GM12878 (cell line): Measurements from ENCODE around the gene MBD3L2.

Experiments
- CHD4 ChIP-seq: fragments of 200-600 bp; sonication (generic); IDR thresholded peaks from 2 replicates; pipeline ENCODE4 v1.6.1; 2016; ENCODE audit warnings: mild to moderate bottlenecking
- EP300 ChIP-seq, 2 experiments: fragments of 150-350 bp in 1 of 2; IDR thresholded peaks; 2 replicates each; pipeline ENCODE4 v1.6.1; 2011 to 2012; ENCODE audit warnings: low read depth in 2 of 2, low read length in 2 of 2, borderline replicate concordance in 1 of 2, improper control_type of control experiment in 1 of 2, inconsistent platforms in 1 of 2; ENCODE audit not compliant: control insufficient read depth in 1 of 2
- EZH2 ChIP-seq: IDR thresholded peaks from 2 replicates; pipeline ENCODE4 v1.6.1; 2012; ENCODE audit warnings: low read depth, mild to moderate bottlenecking, control low read depth, inconsistent platforms, low read length, borderline replicate concordance; ENCODE audit not compliant: control insufficient read depth
- JUND ChIP-seq: IDR thresholded peaks from 2 replicates; pipeline ENCODE4 v1.6.1; 2012; ENCODE audit warnings: low read depth, mild to moderate bottlenecking, low read length, improper control_type of control experiment, moderate library complexity
- POLR2AphosphoS5 ChIP-seq: IDR thresholded peaks from 2 replicates; pipeline ENCODE4 v1.6.1; 2011; ENCODE audit warnings: mild to moderate bottlenecking, low read length, inconsistent platforms
- TF ChIP-seq, protein P1 (sequence below), 3 experiments: IDR thresholded peaks in 2 of 3; conservative IDR thresholded peaks in 1 of 3; 2 replicates each; pipeline ENCODE4 v1.5.1; 2011; ENCODE audit warnings: low read depth in 3 of 3, low read length in 3 of 3, mild to moderate bottlenecking in 3 of 3, control low read depth in 2 of 3, moderate library complexity in 2 of 3, inconsistent platforms in 1 of 3, mixed read lengths in 1 of 3; ENCODE audit not compliant: control insufficient read depth in 2 of 3, insufficient read depth in 1 of 3; ENCODE audit errors: extremely low read depth in 1 of 3

DNA sequence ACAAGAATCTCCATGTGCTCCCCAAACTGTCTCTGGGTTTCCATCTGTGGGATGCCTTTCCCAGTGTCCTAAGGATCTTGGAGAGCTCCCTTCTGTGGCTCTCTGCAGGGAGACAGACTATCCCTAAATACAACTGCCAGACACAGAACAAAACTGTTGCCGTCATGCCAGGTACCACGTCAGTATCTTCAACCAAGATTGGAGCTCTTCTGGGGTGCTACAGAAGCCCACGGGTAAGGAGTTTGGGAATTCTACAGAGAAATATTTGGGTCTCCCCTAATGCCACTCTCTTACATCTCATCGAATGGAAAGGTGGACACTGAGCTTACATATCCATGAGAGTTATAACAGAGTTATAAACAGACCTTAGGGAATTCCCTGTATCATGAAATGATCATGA, 14.2 kb downstream of the MBD3L2 start:
- TF ChIP-seq JUND, result no peak
- TF ChIP-seq, protein P1, sequence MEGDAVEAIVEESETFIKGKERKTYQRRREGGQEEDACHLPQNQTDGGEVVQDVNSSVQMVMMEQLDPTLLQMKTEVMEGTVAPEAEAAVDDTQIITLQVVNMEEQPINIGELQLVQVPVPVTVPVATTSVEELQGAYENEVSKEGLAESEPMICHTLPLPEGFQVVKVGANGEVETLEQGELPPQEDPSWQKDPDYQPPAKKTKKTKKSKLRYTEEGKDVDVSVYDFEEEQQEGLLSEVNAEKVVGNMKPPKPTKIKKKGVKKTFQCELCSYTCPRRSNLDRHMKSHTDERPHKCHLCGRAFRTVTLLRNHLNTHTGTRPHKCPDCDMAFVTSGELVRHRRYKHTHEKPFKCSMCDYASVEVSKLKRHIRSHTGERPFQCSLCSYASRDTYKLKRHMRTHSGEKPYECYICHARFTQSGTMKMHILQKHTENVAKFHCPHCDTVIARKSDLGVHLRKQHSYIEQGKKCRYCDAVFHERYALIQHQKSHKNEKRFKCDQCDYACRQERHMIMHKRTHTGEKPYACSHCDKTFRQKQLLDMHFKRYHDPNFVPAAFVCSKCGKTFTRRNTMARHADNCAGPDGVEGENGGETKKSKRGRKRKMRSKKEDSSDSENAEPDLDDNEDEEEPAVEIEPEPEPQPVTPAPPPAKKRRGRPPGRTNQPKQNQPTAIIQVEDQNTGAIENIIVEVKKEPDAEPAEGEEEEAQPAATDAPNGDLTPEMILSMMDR (IDR thresholded peaks at IDR 0.05 in 2 of 3, conservative IDR thresholded peaks at IDR 0.05 in 1 of 3; ENCODE audit: control insufficient read depth in 2 of 3, extremely low read depth in 1 of 3, insufficient read depth in 1 of 3, low read depth in 3 of 3, low read length in 3 of 3), result no peak
- TF ChIP-seq EZH2, result no peak
- TF ChIP-seq EP300 (IDR thresholded peaks at IDR 0.05; ENCODE audit: borderline replicate concordance in 1 of 2, control insufficient read depth in 1 of 2, low read depth in 2 of 2, low read length in 2 of 2), result no peak
- TF ChIP-seq CHD4, result no peak
- no peak for TF ChIP-seq POLR2AphosphoS5
